HEK293T (cell line): Measurements from ENCODE around the gene MRPL43.

Source experiments
- CTCF ChIA-PET: fragments of 350-600 bp; formaldehyde crosslinking; extraction: SDS; loops from one replicate; lab custom pipeline; 2021; ENCODE audit warnings: antibody characterized with exemption, inconsistent platforms; lab: Yijun Ruan, JAX
- POLR2A ChIA-PET: fragments of 350-600 bp; formaldehyde crosslinking; extraction: SDS; loops from one replicate; lab custom pipeline; 2020; ENCODE audit warnings: antibody characterized with exemption, inconsistent platforms; lab: Yijun Ruan, JAX
- DNase-seq: peaks from one replicate; pipeline ENCODE4 v3.0.0; 2012; ENCODE audit warnings: mixed read lengths; ENCODE audit errors: extremely low spot score
- ARNT ChIP-seq: fragments of 450-650 bp; IDR thresholded peaks from 2 replicates; pipeline ENCODE4 v1.6.1; 2017; ENCODE audit warnings: mild to moderate bottlenecking
- CTBP1 ChIP-seq: fragments of 450-650 bp; IDR thresholded peaks from 2 replicates; pipeline ENCODE4 v1.6.1; 2016; ENCODE audit warnings: borderline replicate concordance
- ELF4 ChIP-seq: fragments of 450-650 bp; IDR thresholded peaks from 2 replicates; pipeline ENCODE4 v1.6.1; 2017; ENCODE audit warnings: antibody characterized with exemption
- FOXA1 ChIP-seq: fragments of 450-650 bp; IDR thresholded peaks from 2 replicates; pipeline ENCODE4 v1.6.1; 2016; ENCODE audit warnings: mild to moderate bottlenecking
- FOXK2 ChIP-seq: fragments of 450-650 bp; IDR thresholded peaks from 2 replicates; pipeline ENCODE4 v1.6.1; 2016; ENCODE audit warnings: mild to moderate bottlenecking
- FOXM1 ChIP-seq: fragments of 450-650 bp; IDR thresholded peaks from 2 replicates; pipeline ENCODE4 v1.6.1; 2017; ENCODE audit warnings: mild to moderate bottlenecking, borderline replicate concordance
- HDGF ChIP-seq: fragments of 450-650 bp; IDR thresholded peaks from 2 replicates; pipeline ENCODE4 v1.6.1; 2017; ENCODE audit warnings: antibody characterized with exemption, borderline replicate concordance
- L3MBTL2 ChIP-seq: fragments of 450-650 bp; conservative IDR thresholded peaks from 2 replicates; pipeline ENCODE4 v1.6.1; 2016; ENCODE audit warnings: mild to moderate bottlenecking
- LEF1 ChIP-seq: fragments of 450-650 bp; IDR thresholded peaks from 2 replicates; pipeline ENCODE4 v1.6.1; 2017; ENCODE audit warnings: mild to moderate bottlenecking, borderline replicate concordance
- NFRKB ChIP-seq: fragments of 450-650 bp; IDR thresholded peaks from 2 replicates; pipeline ENCODE4 v1.6.1; 2016; ENCODE audit warnings: mild to moderate bottlenecking, moderate library complexity
- SP1 ChIP-seq: fragments of 450-650 bp; IDR thresholded peaks from 2 replicates; pipeline ENCODE4 v1.6.1; 2017
- SUZ12 ChIP-seq: fragments of 450-650 bp; IDR thresholded peaks from 2 replicates; pipeline ENCODE4 v1.6.1; 2016; ENCODE audit warnings: mild to moderate bottlenecking
- TARDBP ChIP-seq: fragments of 450-650 bp; IDR thresholded peaks from 2 replicates; pipeline ENCODE4 v1.6.1; 2016
- ZNF384 ChIP-seq: fragments of 450-650 bp; IDR thresholded peaks from 2 replicates; pipeline ENCODE4 v1.6.1; 2016
- TF ChIP-seq, protein P1 (sequence below): fragments of 450-650 bp; IDR thresholded peaks from 2 replicates; pipeline ENCODE4 v1.6.1; 2016

MRPL43 gene

DNA sequence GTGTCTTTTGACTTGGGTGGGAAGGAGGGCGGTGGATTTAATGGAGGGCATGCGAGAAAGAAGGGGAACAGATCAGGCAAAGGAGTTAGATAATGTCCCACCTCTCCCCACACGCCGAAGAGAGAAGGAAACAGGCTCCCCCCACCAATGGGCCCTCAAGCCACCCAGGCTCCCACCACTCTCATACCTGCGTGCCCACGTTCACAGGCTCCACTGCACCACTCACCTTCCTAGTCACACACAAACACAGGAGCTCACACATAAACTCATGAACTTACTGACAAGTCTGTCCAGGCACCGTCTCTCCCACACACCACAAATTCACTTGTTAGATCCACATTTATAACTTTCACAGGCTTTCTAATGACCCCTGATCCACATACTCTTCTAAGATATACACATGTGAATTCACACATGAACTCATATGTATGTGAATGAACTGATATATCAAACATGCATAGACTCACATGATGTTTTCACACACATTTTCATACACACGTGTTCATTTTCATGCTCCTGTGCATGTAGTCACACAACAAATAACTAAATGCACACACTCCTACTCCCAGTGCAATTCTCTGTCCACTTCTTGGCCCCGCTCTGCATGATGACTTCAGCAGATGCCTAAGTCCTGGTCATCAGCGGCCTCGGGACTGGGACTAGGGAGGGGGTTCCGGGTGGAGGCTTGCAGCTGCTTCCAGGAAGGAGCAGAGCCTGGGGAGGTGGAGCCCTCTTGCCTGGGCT lies 13.8 kb upstream of the MRPL43 start:
- POLR2A ChIA-PET = no interaction called here
- TF ChIP-seq FOXM1 = no peak
- no peak for TF ChIP-seq FOXA1
- TF ChIP-seq SUZ12 = no peak
- no peak for TF ChIP-seq ARNT
- no peak for TF ChIP-seq NFRKB
- TF ChIP-seq, protein P1, sequence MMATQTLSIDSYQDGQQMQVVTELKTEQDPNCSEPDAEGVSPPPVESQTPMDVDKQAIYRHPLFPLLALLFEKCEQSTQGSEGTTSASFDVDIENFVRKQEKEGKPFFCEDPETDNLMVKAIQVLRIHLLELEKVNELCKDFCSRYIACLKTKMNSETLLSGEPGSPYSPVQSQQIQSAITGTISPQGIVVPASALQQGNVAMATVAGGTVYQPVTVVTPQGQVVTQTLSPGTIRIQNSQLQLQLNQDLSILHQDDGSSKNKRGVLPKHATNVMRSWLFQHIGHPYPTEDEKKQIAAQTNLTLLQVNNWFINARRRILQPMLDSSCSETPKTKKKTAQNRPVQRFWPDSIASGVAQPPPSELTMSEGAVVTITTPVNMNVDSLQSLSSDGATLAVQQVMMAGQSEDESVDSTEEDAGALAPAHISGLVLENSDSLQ = no peak
- TF ChIP-seq SP1 = no peak
- TF ChIP-seq FOXK2 = no peak
- CTCF ChIA-PET = interaction anchor here (1.0 to 2.8 kb wide), 4 partner anchors 10 to 18 kb away, joined by 3 to 12 read pairs (median 6); no protein-coding TSS in a partner anchor
- DNase-seq = no peak

DNA sequence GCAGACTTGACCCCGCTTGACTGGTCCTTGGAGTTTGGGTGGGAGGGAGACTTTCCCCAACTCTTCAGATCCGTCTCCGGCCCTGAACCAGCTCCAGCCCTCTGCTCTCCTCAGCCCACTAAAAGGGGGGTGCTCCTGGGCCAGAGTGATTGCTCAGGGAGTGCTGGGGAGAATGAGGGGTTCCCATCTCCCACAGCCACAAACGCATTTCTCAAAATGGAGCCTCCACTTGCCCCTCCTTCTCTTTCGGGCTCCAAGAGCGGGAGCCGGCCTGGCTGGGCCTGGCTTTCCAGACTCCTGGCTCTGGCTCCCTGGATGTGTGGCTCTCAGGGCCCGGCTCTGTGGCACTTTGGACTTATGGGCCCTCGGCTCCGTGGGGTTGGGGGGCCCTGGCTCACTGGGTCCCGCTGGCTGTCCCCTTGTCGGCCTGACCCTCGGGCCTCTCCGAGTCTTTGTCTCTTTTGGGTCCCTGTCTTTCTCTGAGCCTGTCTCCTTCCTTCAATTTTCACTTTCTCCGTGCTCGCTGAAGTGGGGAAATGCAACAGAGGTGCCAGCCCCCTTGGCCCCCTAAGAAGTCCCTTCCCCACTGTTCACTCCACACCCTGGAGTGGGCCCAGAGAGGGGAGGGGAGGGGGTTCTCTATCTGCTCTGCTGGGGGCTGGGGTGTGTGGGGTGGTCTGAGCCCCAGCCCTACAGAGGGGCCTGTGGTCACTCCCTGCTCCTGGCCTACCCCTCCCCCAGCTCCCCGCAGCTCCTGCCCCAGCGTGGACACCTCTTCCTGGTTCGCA lies 13.0 kb upstream of the MRPL43 start:
- POLR2A ChIA-PET = interaction anchor here (0.9 to 3.7 kb wide), 4 partner anchors 10 to 16 kb away, joined by 4 to 27 read pairs (median 8); no protein-coding TSS in a partner anchor

DNA sequence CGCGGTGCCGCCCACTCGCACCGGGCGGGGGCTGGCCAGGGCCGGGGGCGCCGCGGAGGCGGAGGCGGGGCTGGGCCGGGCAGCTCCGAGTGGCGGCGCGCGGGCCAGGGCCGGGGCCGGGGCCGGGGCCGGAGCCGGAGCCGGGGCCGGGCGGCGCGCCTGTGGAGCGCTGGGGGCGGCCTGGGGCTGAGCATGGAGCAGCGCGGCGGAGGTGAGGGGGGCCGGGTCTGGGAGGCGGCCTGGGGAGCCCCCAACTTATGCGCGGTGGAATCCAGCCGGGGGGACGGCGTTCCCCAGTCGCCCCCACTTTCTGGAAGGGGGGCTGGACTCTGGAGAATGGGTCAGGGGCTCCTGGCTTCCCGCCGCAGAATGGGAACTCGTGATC lies 12.4 kb upstream of the MRPL43 start, which contains the start of gene LZTS2:
Gene LZTS2, plus strand, starts transcription at position 67 of the 385 bp plus-strand sequence. CDS start 2,731 bp downstream, outside the sequence.
- no peak for DNase-seq
- ChIA-PET CTCF (interaction anchor here (0.7 to 2.8 kb wide), 3 partner anchors 12 to 15 kb away, joined by 4 to 12 read pairs (median 5); partner anchors contain the start of gene MRPL43), POLR2A (interaction anchor here (0.7 to 3.7 kb wide), 5 partner anchors 11 to 44 kb away, joined by 4 to 27 read pairs (median 5); no protein-coding TSS in a partner anchor)
- TF ChIP-seq FOXM1 (0 out of 2 replicates have a peak, but pooled peaks have one; percentile 39), FOXK2 (no peak)

More for the DNA sequence above, 13.0 kb upstream of the MRPL43 start:
- CTCF ChIA-PET = interaction anchor here (1.0 to 2.8 kb wide), 4 partner anchors 11 to 18 kb away, joined by 3 to 12 read pairs (median 6); no protein-coding TSS in a partner anchor
- no peak for TF ChIP-seq CTBP1
- no peak for TF ChIP-seq FOXK2
- no peak for TF ChIP-seq LEF1
- TF ChIP-seq TARDBP = no peak
- no peak for TF ChIP-seq ZNF384
- DNase-seq = no peak

DNA sequence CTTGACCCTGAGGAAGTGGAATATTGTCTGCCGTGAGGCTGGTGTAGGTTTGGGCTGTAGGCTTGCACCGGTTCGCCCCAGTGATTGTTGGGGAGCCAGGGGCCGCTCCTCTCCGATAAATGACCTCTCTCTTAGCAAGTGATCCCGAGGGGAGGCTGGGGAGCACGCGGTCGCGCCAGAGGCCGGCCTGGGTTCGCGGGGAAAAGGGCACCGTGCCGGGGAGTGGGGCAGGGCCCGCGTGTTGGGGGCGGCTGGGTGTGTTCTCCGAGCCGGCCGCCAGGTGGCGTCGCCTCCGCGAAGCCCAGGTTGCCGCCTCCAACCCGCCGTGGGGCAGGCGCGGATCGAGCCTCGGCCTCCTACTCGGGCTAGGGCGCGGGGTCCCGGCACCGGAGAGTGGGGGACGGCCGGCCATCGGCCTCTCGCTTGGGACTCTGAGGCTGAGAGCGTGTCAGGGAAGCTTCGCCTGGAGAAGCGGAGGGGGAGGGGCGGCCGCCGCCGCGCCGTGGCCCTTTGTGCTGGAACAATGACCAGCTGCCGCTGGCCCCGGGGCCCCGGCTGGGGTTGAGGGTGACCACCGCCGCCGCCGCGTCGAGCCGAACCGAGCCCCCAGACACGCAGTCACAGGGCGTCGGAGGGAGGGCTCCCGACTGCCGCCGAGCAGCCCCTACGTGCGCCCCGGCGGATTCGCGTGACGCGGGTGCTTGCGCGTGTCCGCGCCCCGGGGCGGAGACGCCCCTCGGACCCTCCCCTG lies 11.9 kb upstream of the MRPL43 start:
- TF ChIP-seq L3MBTL2 (peak; percentile 26; the same call in 1 of the 2 replicates), LEF1 (peak; percentile 56; the same call in 1 of the 2 replicates), ARNT (no peak), TARDBP (0 out of 2 replicates have a peak, but pooled peaks have one; percentile 7)
- peak; percentile 93 for DNase-seq
- POLR2A ChIA-PET = interaction anchor here (0.7 to 4.2 kb wide), 8 partner anchors 11 to 44 kb away, joined by 3 to 27 read pairs (median 4); no protein-coding TSS in a partner anchor
- CTCF ChIA-PET = interaction anchor here (0.7 to 3.8 kb wide), 6 partner anchors 9 to 16 kb away, joined by 4 to 50 read pairs (median 12); partner anchors contain the start of gene MRPL43

DNA sequence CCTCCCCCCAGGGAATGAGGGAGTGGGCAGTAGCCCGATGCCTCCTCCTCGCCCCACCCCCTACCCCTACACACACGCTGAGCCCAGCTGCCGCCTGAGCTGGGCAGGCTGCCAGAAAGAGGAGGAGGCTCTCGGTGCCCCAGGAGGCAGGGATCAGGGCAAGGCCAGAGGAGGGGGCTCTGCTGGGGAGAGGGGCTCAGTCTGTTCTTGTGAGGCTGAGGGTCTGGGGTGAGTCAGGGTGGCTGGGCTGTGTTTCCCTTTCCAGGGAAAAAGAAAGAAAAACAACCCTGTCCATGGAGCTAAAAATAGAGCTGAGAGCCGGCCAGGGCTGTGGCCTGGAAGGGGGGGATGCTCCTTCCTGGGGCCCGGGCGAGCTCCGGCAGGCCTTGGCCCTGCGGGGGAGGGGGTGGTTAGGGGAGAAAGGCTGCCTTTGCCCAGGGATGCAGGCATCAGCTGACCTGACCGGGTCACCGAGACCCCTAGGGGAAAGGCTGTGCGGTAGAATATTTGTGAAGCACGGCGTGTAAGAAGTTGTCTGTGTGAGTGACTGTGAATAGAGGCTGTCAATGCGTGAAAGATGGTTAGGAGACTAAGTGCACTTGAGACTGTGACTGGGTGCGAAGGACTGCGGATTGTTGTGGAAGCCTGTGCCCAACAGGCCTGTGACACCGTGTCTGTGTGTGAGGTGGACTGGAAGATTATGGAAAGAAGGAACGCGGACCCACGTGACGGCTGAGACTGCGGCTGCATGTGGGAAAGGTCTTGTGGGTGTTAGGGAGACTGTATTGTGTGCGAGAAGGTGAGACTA lies 11.1 kb upstream of the MRPL43 start:
- TF ChIP-seq ELF4 (no peak), SP1 (no peak), ARNT (no peak), TARDBP (no peak), NFRKB (no peak), FOXA1 (no peak), LEF1 (no peak), ZNF384 (no peak), HDGF (no peak; the same call in 1 of the 2 replicates), L3MBTL2 (no peak), SUZ12 (no peak), CTBP1 (no peak)
- ChIA-PET CTCF (interaction anchor here (0.6 to 3.8 kb wide), 10 partner anchors 10 to 147 kb away, joined by 3 to 50 read pairs (median 4); partner anchors contain the start of genes PDZD7 and SFXN3), POLR2A (interaction anchor here (0.5 to 4.2 kb wide), 9 partner anchors 9 to 85 kb away, joined by 3 to 27 read pairs (median 4); partner anchors contain the start of genes MRPL43 and TWNK)
- DNase-seq = peak; percentile 83
